Forelimb muscle (tissue), 1 donor: Measurements from ENCODE around the gene ATP1A2. TPM values are rescaled to one million over a fixed set of nuclear protein-coding genes. Genes with fewer than 3 reads are reported as not detected.

Source experiments
- DNase-seq: peaks from one replicate; pipeline ENCODE4 v3.0.0-alpha.2; 2013; ENCODE audit warnings: low read depth
- polyA plus RNA-seq: library from polyadenylated mRNA; unstranded; fragments of 120-200 nt; gene quantifications from one replicate; pipeline ENCODE4 v1.2.1, GENCODE V29; 2013; ENCODE audit not compliant: insufficient read length

The ATP1A2 gene
- polyA plus RNA-seq = 81.8 TPM

GRCh38 chr1:160115545-160116282 is at the start of gene ATP1A2:
Gene ATP1A2, plus strand, starts transcription at chr1:160115759. Its CDS starts 103 bp downstream, at chr1:160115862.
- no peak for DNase-seq

GRCh38 chr1:160066829-160067745 is 48.5 kb upstream of the ATP1A2 start:
- DNase-seq = no peak

- no peak for DNase-seq
Observed at GRCh38 chr1:160068225-160068624, 47.3 kb upstream of the ATP1A2 start.

- DNase-seq = no peak
Observed at GRCh38 chr1:160069460-160070231, 45.9 kb upstream of the ATP1A2 start, which contains the start of gene KCNJ10. Gene KCNJ10, minus strand, starts transcription at chr1:160070160. Its CDS starts 27,628 bp downstream, at chr1:160042532.

GRCh38 chr1:160070243-160071163 is 45.1 kb upstream of the ATP1A2 start:
- DNase-seq = no peak

- DNase-seq = no peak
Observed at GRCh38 chr1:160071289-160071688, 44.3 kb upstream of the ATP1A2 start.

- no peak for DNase-seq
Observed at GRCh38 chr1:160074865-160075264, 40.7 kb upstream of the ATP1A2 start.

- no peak for DNase-seq
Observed at GRCh38 chr1:160075836-160076235, 39.7 kb upstream of the ATP1A2 start.

GRCh38 chr1:160076295-160076694 is 39.3 kb upstream of the ATP1A2 start:
- no peak for DNase-seq

- DNase-seq = no peak
Observed at GRCh38 chr1:160077486-160077885, 38.1 kb upstream of the ATP1A2 start.

GRCh38 chr1:160078512-160079195 is 36.9 kb upstream of the ATP1A2 start:
- DNase-seq = no peak

GRCh38 chr1:160079448-160079847 is 36.1 kb upstream of the ATP1A2 start:
- DNase-seq = no peak

GRCh38 chr1:160080381-160081100 is 35.0 kb upstream of the ATP1A2 start:
- no peak for DNase-seq

- no peak for DNase-seq
Observed at GRCh38 chr1:160081261-160081936, 34.2 kb upstream of the ATP1A2 start, which contains the start of gene KCNJ9. Gene KCNJ9, plus strand, starts transcription at chr1:160081538. Its CDS starts 2,493 bp downstream, at chr1:160084031.

GRCh38 chr1:160082487-160082886 is 33.1 kb upstream of the ATP1A2 start:
- no peak for DNase-seq

GRCh38 chr1:160082926-160083325 is 32.6 kb upstream of the ATP1A2 start:
- no peak for DNase-seq

GRCh38 chr1:160083968-160084770 is 31.4 kb upstream of the ATP1A2 start:
- no peak for DNase-seq
